RPMI8226 (cell line): Measurements from ENCODE around the gene PDZD7.

ENCODE experiments used
- DNase-seq: peaks from one replicate; pipeline ENCODE4 v3.0.0-alpha.2; 2015

PDZD7 gene

GRCh38 chr10:101031128-101031795, at the start of gene PDZD7, which contains the start of gene SFXN3:
Gene PDZD7, minus strand, starts transcription at chr10:101031129. Its CDS starts 910 bp downstream, at chr10:101030219.
Gene SFXN3, plus strand, starts transcription at chr10:101031234. Its CDS starts 3,461 bp downstream, at chr10:101034695.
- peak; percentile 94 for DNase-seq

- DNase-seq: no peak
Measured at GRCh38 chr10:101079874-101080273, 48.9 kb upstream of the PDZD7 start.

GRCh38 chr10:101076630-101077029, 45.7 kb upstream of the PDZD7 start:
- DNase-seq: no peak

- DNase-seq: peak; percentile 50
Measured at GRCh38 chr10:101075775-101076174, 44.8 kb upstream of the PDZD7 start.

DNA sequence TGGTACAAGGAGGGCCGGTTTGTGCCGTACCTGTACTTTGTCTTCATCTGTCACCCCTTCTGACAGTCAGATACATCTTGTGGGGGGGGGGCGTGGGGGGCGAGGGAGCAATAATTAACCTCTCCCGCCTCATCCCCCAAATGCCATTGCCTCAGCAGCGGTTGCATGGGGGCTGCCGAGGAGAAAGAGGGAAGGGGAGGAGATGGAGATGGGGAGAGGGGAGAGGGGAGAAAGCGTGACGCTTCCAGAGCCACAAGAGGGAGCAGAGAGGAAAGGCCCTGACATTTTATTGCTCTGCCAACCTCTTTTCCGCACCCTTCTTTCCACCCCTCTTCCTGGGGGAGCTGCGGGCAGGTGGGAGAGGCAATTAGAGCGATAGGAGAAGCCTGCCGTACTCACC, 42.7 kb upstream of the PDZD7 start:
- DNase-seq: no peak

DNA sequence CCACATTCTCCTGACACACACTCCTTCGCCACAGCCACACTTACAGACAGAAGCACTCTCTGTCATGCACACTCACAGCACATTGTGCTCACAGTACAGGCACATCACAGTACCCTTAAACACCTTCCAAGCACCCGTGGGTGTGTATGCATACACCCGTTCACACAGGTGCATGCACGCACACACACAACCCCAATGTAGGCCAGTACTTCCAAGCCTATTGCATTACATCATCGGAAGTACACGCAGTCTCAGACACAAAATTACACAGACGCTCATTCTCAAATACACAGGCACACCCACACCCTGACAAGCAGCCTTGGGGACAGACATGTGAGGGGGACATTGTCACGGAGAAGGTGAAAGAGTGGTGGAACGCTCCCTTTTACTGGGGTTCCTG, 42.0 kb upstream of the PDZD7 start:
- no peak for DNase-seq

GRCh38 chr10:101071885-101072433, 41.0 kb upstream of the PDZD7 start:
- DNase-seq: no peak

GRCh38 chr10:101071267-101071884, 40.4 kb upstream of the PDZD7 start:
- peak; percentile 74 for DNase-seq

DNA sequence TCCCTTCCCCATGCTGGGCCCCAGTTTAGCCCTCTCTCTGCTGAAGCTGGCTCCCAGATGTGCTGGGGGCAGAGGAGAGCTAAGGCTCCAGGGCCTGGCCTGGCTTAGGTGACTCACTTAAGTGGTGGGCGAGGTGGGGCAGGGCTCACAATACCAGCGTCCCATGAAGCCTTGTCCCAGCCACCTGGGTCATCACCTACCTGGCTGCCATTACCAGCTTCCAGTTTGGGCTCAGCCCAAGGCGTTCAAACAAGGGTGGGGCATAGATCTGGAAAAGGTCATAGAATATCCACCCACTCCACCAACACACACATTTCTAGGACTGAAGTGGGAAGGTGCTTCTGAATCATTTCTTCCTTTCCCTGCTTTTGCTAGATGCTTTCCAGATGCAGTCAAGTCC, 39.2 kb upstream of the PDZD7 start:
- DNase-seq: no peak

- no peak for DNase-seq
Measured at GRCh38 chr10:101069441-101069840, 38.5 kb upstream of the PDZD7 start.

GRCh38 chr10:101067356-101068083, 36.6 kb upstream of the PDZD7 start:
- peak; percentile 87 for DNase-seq

DNA sequence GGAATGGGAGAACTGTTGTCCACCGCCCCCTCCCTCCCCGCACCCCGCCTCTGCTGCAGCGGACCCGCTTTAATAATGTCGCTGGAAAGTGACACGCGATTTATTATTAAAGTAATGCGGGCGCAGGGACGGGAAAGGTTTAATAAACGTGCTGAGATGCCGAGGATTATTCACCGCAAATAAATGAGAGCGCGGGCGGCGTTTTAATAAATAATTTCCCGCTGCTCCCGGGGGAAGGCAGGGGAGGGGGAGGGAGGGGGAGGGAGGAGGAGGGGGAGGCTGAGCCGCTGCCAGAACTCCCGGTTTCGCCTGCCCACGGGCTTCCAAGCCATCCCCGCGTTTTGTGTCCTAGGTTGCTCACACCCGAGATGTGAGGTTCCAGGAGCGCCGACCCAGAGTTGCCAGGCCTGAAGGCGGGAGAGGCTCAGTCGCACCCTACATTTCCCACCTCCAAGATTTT, 36.0 kb upstream of the PDZD7 start:
- peak; percentile 24 for DNase-seq

- peak; percentile 86 for DNase-seq
Measured at GRCh38 chr10:101066146-101066895, 35.4 kb upstream of the PDZD7 start.

DNA sequence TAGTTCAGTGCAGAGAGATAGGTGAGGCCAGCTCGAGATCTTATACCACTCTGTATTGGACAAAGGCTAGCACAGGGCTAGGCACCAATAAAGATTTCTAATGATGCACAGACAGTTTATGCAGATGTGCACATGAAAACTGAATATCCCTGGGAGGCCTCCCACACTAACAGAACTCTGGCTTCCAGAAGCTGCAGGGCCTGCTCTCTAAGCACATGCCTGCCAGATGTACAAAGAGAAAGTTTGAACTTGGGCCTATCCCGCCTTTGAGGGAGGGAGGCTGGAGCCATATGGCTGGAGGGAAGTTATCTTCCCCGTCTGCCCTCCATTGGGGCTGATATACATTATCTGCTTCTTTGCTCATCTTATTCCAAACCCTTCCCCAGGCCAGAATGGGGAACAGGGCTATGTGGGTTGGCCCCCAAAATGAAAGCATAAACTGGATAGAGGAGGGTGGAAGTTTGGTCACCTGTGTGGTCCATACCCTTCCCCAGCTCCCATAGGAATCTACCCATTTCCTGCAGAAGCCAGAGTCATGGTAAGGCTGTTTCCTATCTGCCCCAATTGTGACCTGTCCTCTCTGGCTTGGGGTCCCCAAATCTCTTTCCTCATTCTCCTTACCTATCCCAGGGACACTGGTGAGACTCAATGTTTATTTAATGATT, 34.7 kb upstream of the PDZD7 start:
- peak; percentile 41 for DNase-seq

DNA sequence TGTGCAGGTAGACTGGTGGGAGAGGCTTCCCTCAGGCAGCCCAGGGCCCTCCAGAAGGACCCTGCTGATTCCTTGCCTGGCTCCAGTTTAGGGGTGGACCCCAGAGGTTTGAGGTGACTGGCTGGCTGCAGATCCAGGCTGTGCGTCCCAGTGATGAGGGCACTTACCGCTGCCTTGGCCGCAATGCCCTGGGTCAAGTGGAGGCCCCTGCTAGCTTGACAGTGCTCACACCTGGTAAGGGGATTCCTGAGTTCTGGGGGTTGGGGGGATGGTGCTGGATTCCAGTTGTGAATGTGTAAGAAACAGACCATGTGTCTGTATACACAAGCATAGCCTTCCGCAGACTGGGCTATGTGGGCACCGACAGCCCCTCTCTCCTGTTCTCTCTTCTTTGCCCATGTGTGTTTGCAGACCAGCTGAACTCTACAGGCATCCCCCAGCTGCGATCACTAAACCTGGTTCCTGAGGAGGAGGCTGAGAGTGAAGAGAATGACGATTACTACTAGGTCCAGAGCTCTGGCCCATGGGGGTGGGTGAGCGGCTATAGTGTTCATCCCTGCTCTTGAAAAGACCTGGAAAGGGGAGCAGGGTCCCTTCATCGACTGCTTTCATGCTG, 33.6 kb upstream of the PDZD7 start:
- DNase-seq: no peak

DNA sequence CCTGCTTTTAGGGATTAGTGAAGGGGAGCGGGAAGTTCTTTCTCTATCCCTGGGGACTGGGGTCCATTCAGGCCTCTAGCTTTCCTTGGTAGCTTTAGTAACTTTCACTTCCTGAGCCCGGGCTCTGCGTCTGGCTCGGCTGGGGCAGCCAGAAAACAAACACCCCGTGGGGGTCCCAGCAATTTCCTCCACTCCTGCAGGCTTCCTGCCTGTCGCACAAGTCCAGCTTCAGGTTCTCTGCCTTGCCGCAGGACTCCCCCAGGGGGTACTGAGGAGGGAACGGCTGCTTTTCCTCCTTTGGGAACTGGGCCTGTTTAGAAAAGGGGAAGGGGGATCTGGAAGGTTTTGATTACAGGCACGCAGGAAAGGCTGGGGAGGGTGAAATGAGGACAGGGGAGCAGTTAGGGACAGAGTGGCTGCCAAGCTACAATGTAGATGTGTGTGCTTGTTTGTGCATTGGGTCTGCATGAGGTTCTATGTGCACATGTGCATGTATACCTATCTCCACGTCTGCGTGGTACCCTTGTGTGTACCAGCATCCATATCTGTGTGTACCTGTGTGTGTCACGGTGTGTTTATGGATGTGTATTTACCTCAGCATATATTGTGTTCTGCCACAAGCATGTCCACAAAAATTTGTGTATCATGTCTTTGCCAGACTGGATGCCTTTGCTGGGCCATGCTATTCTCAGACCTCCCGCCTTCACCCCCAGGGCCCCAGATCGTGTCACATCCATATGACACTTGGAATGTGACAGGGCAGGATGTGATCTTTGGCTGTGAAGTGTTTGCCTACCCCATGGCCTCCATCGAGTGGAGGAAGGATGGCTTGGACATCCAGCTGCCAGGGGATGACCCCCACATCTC, 32.9 kb upstream of the PDZD7 start:
- DNase-seq: no peak

GRCh38 chr10:101063050-101063525, 32.2 kb upstream of the PDZD7 start:
- no peak for DNase-seq

GRCh38 chr10:101062232-101063049, 31.5 kb upstream of the PDZD7 start:
- DNase-seq: peak; percentile 16

- DNase-seq: no peak
Measured at GRCh38 chr10:101061624-101062231, 30.8 kb upstream of the PDZD7 start, which contains the start of gene KAZALD1. Gene KAZALD1, plus strand, starts transcription at chr10:101061989. Its CDS starts 604 bp downstream, at chr10:101062593.
